Small intestine (tissue), 7 donors: Measurements from ENCODE around the gene SATB2. TPM values are rescaled to one million over a fixed set of nuclear protein-coding genes. Genes with fewer than 3 reads are reported as not detected.

Experiments used
- DNase-seq, 2 donors: peaks; one replicate each; pipeline versions ENCODE4 v3.0.0 to v3.0.0-alpha.2; 2013
- FAIRE-seq: peaks from 2 replicates; lab custom pipeline; 2012; peaks lifted over from hg19 to GRCh38; lab: Jason Lieb, UNC
- H3K27ac ChIP-seq, 3 donors: one replicate each; pipeline ENCODE4 v1.5.1; 2013; ENCODE audit warnings: low read length in 2 of 3, mild to moderate bottlenecking in 2 of 3, control low read depth in 1 of 3, inconsistent platforms in 1 of 3, low read depth in 1 of 3, moderate library complexity in 1 of 3
- H3K27me3 ChIP-seq, 3 donors: one replicate each; pipeline ENCODE4 v1.6.1; 2013; ENCODE audit warnings: low read length in 3 of 3, inconsistent platforms in 1 of 3; ENCODE audit not compliant: control insufficient read depth in 3 of 3, insufficient read depth in 3 of 3
- H3K36me3 ChIP-seq, 3 donors: one replicate each; pipeline ENCODE4 v1.6.1; 2013; ENCODE audit warnings: low read length in 3 of 3, inconsistent platforms in 1 of 3, low read depth in 1 of 3, mild to moderate bottlenecking in 1 of 3, moderate library complexity in 1 of 3; ENCODE audit not compliant: control insufficient read depth in 3 of 3, insufficient read depth in 2 of 3
- H3K4me1 ChIP-seq, 3 donors: one replicate each; pipeline ENCODE4 v1.6.1; 2013; ENCODE audit warnings: low read length in 2 of 3, inconsistent platforms in 1 of 3, low read depth in 1 of 3, mild to moderate bottlenecking in 1 of 3, moderate library complexity in 1 of 3; ENCODE audit not compliant: control insufficient read depth in 3 of 3, insufficient read depth in 2 of 3
- H3K4me3 ChIP-seq, 3 donors: one replicate each; pipeline ENCODE4 v1.5.1; 2013; ENCODE audit warnings: low read length in 3 of 3, control low read depth in 1 of 3, inconsistent platforms in 1 of 3, low read depth in 1 of 3, mild to moderate bottlenecking in 1 of 3, moderate library complexity in 1 of 3
- H3K9me3 ChIP-seq, 2 donors: one replicate each; pipeline ENCODE4 v1.6.1; 2013; ENCODE audit warnings: low read depth in 1 of 2, low read length in 1 of 2; ENCODE audit not compliant: control insufficient read depth in 2 of 2, insufficient read depth in 1 of 2
- WGBS, 3 donors: extraction: QIAGEN DNeasy Blood & Tissue Kit; methylation state at CpG; one replicate each; pipeline ENCODE4 v1.1.7; 2013; 5-methylcytosine and 5-hydroxymethylcytosine counted together
- polyA plus RNA-seq, 4 donors: library from polyadenylated mRNA; stranded (reverse) in 3 of 4; unstranded in 1 of 4; fragments of 200-250 nt in 3 of 4; fragments of 120-200 nt in 1 of 4; gene quantifications; one replicate each; pipeline versions ENCODE4 v1.2.1 to v1.2.3, GENCODE V29; 2013
- donor health status: healthy with polysubstance abuse.
- donor health status: control.
- donor health status: control.
- donor health status: Bipolar disorder and iron deficiency.
- donor health status: healthy.

The SATB2 gene
- polyA plus RNA-seq, 4 donors: 1.5 to 33.9 (median 2.0) TPM

GRCh38 chr2:199463708-199464605 is 6.2 kb upstream of the SATB2 start:
- Histone ChIP-seq H3K27me3 (peaks cover 18 to 90% (median 54%) of the 10 kb centered on the region in 3 donors), H3K4me3 (peak overlapping the region; percentile 22 to 54 (median 44)), H3K4me1 (peaks cover 5 to 20% (median 9%) of the 10 kb centered on the region in 3 donors), H3K27ac (no peak overlapping the region), H3K36me3 (no peaks in the 10 kb centered on the region), H3K9me3 (no peaks in the 10 kb centered on the region)
- FAIRE-seq (no peak), DNase-seq (no peak)
- WGBS, 3 donors: 5 to 10% (median 8%) methylated on average over 56 to 64 of the region's 64 CpGs

GRCh38 chr2:199462956-199463692 is 5.4 kb upstream of the SATB2 start:
- H3K27ac ChIP-seq: no peak overlapping the region
- peaks cover 4 to 17% (median 9%) of the 10 kb centered on the region in 3 donors for H3K4me1 ChIP-seq
- peak; percentile 67 to 90 for DNase-seq

DNA sequence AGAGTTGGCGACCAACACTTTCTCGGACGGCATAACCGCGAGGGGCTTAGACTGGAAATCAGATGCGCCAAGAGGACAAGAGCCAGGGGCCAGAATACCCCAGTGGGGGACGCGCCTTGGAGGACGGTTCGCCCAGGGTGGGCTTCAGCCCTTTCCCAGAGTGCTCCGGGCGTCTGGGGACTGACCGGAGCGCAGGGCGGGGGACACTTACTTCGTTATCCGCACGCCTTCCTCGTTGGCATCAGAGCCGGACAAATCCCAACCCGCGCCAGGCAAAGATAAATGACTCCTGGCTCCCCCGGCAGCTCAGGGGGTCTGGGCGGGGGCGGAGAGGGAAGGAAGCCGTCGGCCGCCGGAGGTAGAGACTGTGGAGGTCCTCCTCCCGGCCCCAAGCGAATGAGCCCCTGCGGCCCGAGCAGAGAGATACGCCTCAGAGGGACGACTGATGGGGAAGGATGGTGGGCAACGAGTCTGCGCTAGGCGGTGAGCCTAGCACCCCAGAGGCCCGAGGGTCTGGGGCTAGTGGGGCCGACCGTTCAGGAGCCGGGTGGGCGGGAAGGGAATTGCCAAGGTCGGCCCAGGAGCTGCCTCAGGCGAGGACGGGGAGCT is 4.7 kb upstream of the SATB2 start:
- no peaks in the 10 kb centered on the region for H3K36me3 ChIP-seq

More at GRCh38 chr2:199462956-199463692, 5.4 kb upstream of the SATB2 start:
- Histone ChIP-seq H3K9me3 (no peaks in the 10 kb centered on the region), H3K4me3 (peak overlapping the region; percentile 22 to 54 (median 44)), H3K36me3 (no peaks in the 10 kb centered on the region), H3K27me3 (peaks cover 18 to 82% (median 46%) of the 10 kb centered on the region in 3 donors)
- no peak for FAIRE-seq
- WGBS, 3 donors: 1 to 2% (median 1%) methylated on average over 61 to 63 of the region's 63 CpGs

DNA sequence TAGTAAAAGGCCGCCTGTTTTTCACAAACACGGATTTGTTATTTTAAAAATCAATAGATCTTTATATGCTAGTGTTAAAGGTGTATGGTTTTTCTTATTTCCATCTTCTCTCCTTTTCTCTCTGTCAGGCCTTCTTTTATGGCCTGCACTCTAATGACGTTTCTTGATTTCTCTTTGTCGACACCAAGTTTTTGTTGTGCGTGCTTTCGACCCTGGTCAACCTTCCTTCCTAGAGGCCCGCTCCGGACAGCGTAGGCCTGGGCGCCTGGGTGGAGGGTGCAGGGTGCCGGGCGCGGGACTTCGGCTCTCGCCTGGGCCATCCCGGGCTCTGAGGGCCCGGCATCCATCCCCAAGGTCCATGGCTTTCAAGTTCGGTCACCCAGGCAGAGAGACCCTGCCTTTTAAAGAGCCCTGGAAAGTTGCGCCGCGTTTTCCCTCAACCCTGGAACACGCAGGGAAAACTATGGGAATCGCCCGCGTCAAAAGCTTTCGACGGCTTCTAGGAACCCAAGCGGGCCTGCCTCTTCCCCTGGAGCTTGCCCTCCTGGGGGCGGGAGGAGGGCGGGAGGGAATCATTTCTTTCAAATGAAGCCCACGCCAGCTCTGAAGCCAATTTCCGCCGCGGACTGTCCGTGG is 4.1 kb upstream of the SATB2 start:
- WGBS, 3 donors: 11 to 15% (median 14%) methylated on average over 35 of the region's 35 CpGs
- peak overlapping the region in 2 of 3 donors; percentile 22 to 58 for H3K4me3 ChIP-seq
- FAIRE-seq: no peak
- H3K9me3 ChIP-seq: no peaks in the 10 kb centered on the region
- DNase-seq: no peak
- H3K4me1 ChIP-seq: peaks cover 4 to 23% (median 13%) of the 10 kb centered on the region in 3 donors
- H3K27ac ChIP-seq: no peak overlapping the region
- H3K27me3 ChIP-seq: peaks cover 16 to 80% (median 41%) of the 10 kb centered on the region in 3 donors
- H3K36me3 ChIP-seq: no peaks in the 10 kb centered on the region

More for the DNA sequence above, 4.7 kb upstream of the SATB2 start:
- Histone ChIP-seq H3K4me3 (peak overlapping the region; percentile 22 to 58 (median 44)), H3K27ac (no peak overlapping the region), H3K9me3 (no peaks in the 10 kb centered on the region), H3K27me3 (peaks cover 18 to 80% (median 41%) of the 10 kb centered on the region in 3 donors), H3K4me1 (peaks cover 4 to 17% (median 10%) of the 10 kb centered on the region in 3 donors)
- WGBS, 3 donors: 5 to 9% (median 6%) methylated on average over 38 to 46 of the region's 46 CpGs
- FAIRE-seq (no peak), DNase-seq (no peak)

DNA sequence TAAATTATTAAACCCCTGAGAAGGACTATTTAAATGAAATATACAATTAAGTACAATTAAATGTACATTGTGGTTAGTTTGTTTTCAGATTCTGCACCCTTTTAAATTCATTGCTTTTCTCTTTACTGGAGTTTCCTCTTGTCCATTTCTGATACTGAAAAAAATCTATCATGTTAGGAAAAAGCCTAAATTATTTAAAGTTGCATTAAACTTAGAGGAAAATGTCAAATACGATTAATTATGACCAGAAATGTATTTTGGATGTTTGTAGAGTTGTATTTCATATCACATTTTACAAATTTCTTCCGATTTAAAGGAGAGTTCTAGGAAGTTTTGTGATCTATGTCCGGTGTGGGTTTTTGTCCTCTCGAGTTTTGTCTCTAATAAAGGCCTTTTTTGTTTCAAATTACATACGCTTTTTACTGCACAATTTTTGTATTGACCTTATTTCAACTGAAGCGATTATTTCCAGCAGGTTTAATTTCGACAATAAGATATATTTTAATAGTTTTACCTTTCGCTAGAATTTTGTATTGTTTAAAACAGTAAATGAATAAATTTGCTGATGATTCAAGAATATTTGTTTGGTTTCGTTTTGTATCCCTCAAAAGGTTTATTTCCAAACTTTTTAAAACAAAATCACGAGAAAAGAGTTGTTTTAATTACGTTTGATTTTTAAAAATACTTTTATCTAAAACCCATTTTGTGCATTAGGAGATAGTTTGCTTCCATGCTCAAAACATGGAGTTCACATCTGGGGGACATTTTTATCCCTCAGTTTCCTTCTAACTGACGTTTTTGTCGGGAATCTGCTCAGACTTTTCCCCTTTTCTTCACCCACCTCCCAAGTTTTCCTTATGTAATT is 3.3 kb upstream of the SATB2 start:
- Histone ChIP-seq H3K36me3 (no peaks in the 10 kb centered on the region), H3K27ac (no peak overlapping the region), H3K4me3 (peak overlapping the region in 1 of 3 donors; percentile 12), H3K4me1 (peaks cover 4 to 28% (median 20%) of the 10 kb centered on the region in 3 donors), H3K27me3 (peaks cover 14 to 80% (median 38%) of the 10 kb centered on the region in 3 donors), H3K9me3 (no peaks in the 10 kb centered on the region)
- DNase-seq (no peak), FAIRE-seq (no peak)
- 12 to 15% (median 15%) methylated on average over 13 of the region's 13 CpGs for WGBS, 3 donors

GRCh38 chr2:199460101-199460671 is 2.4 kb upstream of the SATB2 start:
- H3K27ac ChIP-seq: no peak overlapping the region
- 5 to 7% (median 6%) methylated on average over 14 of the region's 14 CpGs for WGBS, 3 donors
- DNase-seq (peak in 1 of 2 donors; percentile 65), FAIRE-seq (no peak)
- no peaks in the 10 kb centered on the region for H3K9me3 ChIP-seq
- peak overlapping the region; percentile 62 to 81 (median 65) for H3K4me3 ChIP-seq
- H3K36me3 ChIP-seq: no peaks in the 10 kb centered on the region
- H3K4me1 ChIP-seq: peaks cover 4 to 32% (median 21%) of the 10 kb centered on the region in 3 donors
- H3K27me3 ChIP-seq: peaks cover 14 to 81% (median 40%) of the 10 kb centered on the region in 3 donors
